ENCODE data around the gene SSBP3. TPM values are rescaled to one million over a fixed set of nuclear protein-coding genes. Genes with fewer than 3 reads are reported as not detected.
"Not testable (repeated sequence)": the region's sequence is repeated elsewhere in the genome, so short reads cannot be mapped to it uniquely, and the experiment has no call there.

The SSBP3 gene
- total RNA-seq, 2 experiments from 2014 or later, result 16.5 to 44.9 TPM

DNA sequence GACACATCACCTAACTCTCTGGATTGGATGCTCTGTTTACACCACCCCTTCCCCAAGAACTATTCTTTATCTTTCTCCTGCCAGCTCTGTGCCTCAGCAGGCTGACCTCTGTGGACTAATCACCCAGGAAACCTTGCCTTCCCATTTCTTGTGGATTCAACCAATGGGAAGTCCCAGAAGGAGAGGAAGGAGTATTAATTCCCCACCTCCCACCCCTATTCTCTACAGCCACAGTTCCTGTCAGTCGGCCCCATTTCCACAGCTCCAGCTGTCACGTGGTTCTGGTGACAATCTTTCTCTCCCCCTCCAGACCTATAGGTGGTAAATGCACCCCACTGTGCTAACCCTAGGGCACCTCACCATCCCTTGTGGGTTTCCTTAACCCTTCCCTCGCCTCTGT is 46.8 kb upstream of the SSBP3 start:
- POLR2A ChIA-PET, result no interaction called here
- no peaks in the 10 kb centered on the region for H3K4me1 ChIP-seq (ENCODE audit: insufficient read depth, low read length, poor library complexity, severe bottlenecking)
- no peaks in the 10 kb centered on the region for H3K79me2 ChIP-seq (ENCODE audit: insufficient read depth, low read depth, low read length)
- no peaks in the 10 kb centered on the region for H3K9me3 ChIP-seq (ENCODE audit: low read length)
- H3K27ac ChIP-seq (ENCODE audit: low read depth, low read length, poor library complexity, severe bottlenecking), result no peak overlapping the region
- H2AFZ ChIP-seq (ENCODE audit: low read length), result no peak overlapping the region
- no peaks in the 10 kb centered on the region for H4K20me1 ChIP-seq (ENCODE audit: insufficient read depth, low read length)
- H3K4me3 ChIP-seq (ENCODE audit: low read depth, low read length, poor library complexity, severe bottlenecking), result no peak overlapping the region
- no peaks in the 10 kb centered on the region for H3K36me3 ChIP-seq (ENCODE audit: insufficient read depth, low read length)
- BruUV-seq (replicated peaks), result no TSS peak
- TF ChIP-seq, protein P1, sequence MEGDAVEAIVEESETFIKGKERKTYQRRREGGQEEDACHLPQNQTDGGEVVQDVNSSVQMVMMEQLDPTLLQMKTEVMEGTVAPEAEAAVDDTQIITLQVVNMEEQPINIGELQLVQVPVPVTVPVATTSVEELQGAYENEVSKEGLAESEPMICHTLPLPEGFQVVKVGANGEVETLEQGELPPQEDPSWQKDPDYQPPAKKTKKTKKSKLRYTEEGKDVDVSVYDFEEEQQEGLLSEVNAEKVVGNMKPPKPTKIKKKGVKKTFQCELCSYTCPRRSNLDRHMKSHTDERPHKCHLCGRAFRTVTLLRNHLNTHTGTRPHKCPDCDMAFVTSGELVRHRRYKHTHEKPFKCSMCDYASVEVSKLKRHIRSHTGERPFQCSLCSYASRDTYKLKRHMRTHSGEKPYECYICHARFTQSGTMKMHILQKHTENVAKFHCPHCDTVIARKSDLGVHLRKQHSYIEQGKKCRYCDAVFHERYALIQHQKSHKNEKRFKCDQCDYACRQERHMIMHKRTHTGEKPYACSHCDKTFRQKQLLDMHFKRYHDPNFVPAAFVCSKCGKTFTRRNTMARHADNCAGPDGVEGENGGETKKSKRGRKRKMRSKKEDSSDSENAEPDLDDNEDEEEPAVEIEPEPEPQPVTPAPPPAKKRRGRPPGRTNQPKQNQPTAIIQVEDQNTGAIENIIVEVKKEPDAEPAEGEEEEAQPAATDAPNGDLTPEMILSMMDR (conservative IDR thresholded peaks at IDR 0.05; ENCODE audit: low read length), result no peak
- no peak for TF ChIP-seq EZH2phosphoT487 (IDR thresholded peaks at IDR 0.05; ENCODE audit: borderline replicate concordance, low read depth, low read length)
- H3K4me2 ChIP-seq (ENCODE audit: low read length), result no peak overlapping the region
- H3K9me2 ChIP-seq (ENCODE audit: insufficient read depth, low read length), result no peaks in the 10 kb centered on the region
- CTCF ChIA-PET (ENCODE audit: unreplicated experiment), result no interaction called here
- intact Hi-C loops (cut with micrococcal nuclease; ENCODE audit: unreplicated experiment), result no loop called here
- DNase-seq (ENCODE audit: low spot score), result no peak

DNA sequence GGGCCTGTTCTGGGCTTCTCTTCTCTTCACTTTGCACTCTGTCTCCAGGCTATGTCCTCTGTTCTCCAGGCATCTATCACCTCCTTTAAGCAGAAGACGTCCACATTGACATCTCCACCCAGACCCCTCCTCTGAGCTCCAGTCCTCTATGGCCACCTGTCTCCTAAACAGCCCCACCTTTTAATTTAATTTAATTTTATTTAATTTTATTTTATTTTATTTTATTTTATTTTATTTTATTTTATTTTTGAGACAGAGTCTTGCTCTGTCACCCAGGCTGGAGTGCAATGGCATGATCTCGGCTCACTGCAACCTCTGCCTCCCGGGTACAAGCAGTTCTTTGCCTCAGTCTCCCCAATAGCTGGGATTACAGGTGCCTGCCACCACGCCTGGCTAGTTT is 43.2 kb upstream of the SSBP3 start:
- H3K36me3 ChIP-seq (ENCODE audit: insufficient read depth, low read length); H3K27ac ChIP-seq (ENCODE audit: low read depth, low read length, poor library complexity, severe bottlenecking); H3K4me1 ChIP-seq (ENCODE audit: insufficient read depth, low read length, poor library complexity, severe bottlenecking); H2AFZ ChIP-seq (ENCODE audit: low read length); H3K4me3 ChIP-seq (ENCODE audit: low read depth, low read length, poor library complexity, severe bottlenecking); H3K4me2 ChIP-seq (ENCODE audit: low read length); H3K79me2 ChIP-seq (ENCODE audit: insufficient read depth, low read depth, low read length); H3K9me3 ChIP-seq (ENCODE audit: low read length); intact Hi-C loops (cut with micrococcal nuclease; ENCODE audit: unreplicated experiment); H3K9me2 ChIP-seq (ENCODE audit: insufficient read depth, low read length); BruUV-seq (replicated peaks); H4K20me1 ChIP-seq (ENCODE audit: insufficient read depth, low read length); DNase-seq (ENCODE audit: low spot score); CTCF ChIA-PET (ENCODE audit: unreplicated experiment): not testable (repeated sequence)
- POLR2A ChIA-PET, result interaction anchor here (0.7 kb wide), 1 partner anchor 1723 kb away, joined by 3 read pairs; no protein-coding TSS in a partner anchor

DNA sequence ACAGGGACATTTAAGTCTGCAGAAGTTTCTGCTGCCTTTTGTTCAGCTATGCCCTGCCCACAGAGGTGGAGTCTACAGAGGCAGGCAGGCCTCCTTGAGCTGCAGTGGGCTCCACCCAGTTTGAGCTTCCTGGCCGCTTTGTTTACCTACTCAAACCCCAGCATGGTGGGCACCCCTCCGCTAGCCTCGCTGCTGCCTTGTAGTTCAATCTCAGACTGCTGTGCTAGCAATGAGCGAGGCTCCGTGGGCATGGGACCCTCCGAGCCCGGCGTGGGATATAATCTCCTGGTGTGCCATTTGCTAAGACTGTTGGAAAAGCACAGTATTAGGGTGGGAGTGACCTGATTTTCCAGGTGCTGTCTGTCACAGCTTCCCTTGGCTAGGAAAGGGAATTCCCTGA is 42.6 kb upstream of the SSBP3 start:
- H3K4me3 ChIP-seq (ENCODE audit: low read depth, low read length, poor library complexity, severe bottlenecking); H3K9me2 ChIP-seq (ENCODE audit: insufficient read depth, low read length); H3K4me2 ChIP-seq (ENCODE audit: low read length); H3K9me3 ChIP-seq (ENCODE audit: low read length); H4K20me1 ChIP-seq (ENCODE audit: insufficient read depth, low read length); H3K4me1 ChIP-seq (ENCODE audit: insufficient read depth, low read length, poor library complexity, severe bottlenecking); POLR2A ChIA-PET; intact Hi-C loops (cut with micrococcal nuclease; ENCODE audit: unreplicated experiment); BruUV-seq (replicated peaks); CTCF ChIA-PET (ENCODE audit: unreplicated experiment); H3K79me2 ChIP-seq (ENCODE audit: insufficient read depth, low read depth, low read length); H2AFZ ChIP-seq (ENCODE audit: low read length); H3K27ac ChIP-seq (ENCODE audit: low read depth, low read length, poor library complexity, severe bottlenecking); DNase-seq (ENCODE audit: low spot score); H3K36me3 ChIP-seq (ENCODE audit: insufficient read depth, low read length): not testable (repeated sequence)

DNA sequence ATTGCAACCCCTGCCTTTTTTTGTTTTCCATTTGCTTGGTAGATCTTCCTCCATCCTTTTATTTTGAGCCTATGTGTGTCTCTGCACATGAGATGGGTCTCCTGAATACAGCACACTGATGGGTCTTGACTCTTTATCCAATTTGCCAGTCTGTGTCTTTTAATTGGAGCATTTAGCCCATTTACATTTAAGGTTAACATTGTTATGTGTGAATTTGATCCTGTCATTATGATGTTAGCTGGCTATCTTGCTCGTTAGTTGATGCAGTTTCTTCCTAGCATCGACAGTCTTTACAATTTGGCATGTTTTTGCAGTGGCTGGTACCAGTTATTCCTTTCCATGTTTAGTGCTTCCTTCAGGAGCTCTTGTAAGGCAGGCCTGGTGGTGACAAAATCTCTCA is 40.9 kb upstream of the SSBP3 start:
- BruUV-seq (replicated peaks); H3K4me1 ChIP-seq (ENCODE audit: insufficient read depth, low read length, poor library complexity, severe bottlenecking): not testable (repeated sequence)

More for the DNA sequence above, 40.9 kb upstream of the SSBP3 start:
- H3K36me3 ChIP-seq (ENCODE audit: insufficient read depth, low read length); H4K20me1 ChIP-seq (ENCODE audit: insufficient read depth, low read length); POLR2A ChIA-PET; CTCF ChIA-PET (ENCODE audit: unreplicated experiment); H3K4me2 ChIP-seq (ENCODE audit: low read length); DNase-seq (ENCODE audit: low spot score); H3K4me3 ChIP-seq (ENCODE audit: low read depth, low read length, poor library complexity, severe bottlenecking); H2AFZ ChIP-seq (ENCODE audit: low read length); H3K79me2 ChIP-seq (ENCODE audit: insufficient read depth, low read depth, low read length); H3K9me2 ChIP-seq (ENCODE audit: insufficient read depth, low read length); H3K27ac ChIP-seq (ENCODE audit: low read depth, low read length, poor library complexity, severe bottlenecking); H3K9me3 ChIP-seq (ENCODE audit: low read length); intact Hi-C loops (cut with micrococcal nuclease; ENCODE audit: unreplicated experiment): not testable (repeated sequence)
